Superior temporal gyrus (tissue), 1 donor: ENCODE data around the gene ARRDC2.
A peak's percentile ranks its signal among the peaks of the same experiment; 100 is the strongest.
"Not testable (repeated sequence)": the region's sequence is repeated elsewhere in the genome, so short reads cannot be mapped to it uniquely, and the experiment has no call there.

Experiments used
- DNase-seq: peaks from one replicate; pipeline ENCODE4 v3.0.0-alpha.2; 2016; ENCODE audit errors: extremely low spot score

ARRDC2 gene

DNA sequence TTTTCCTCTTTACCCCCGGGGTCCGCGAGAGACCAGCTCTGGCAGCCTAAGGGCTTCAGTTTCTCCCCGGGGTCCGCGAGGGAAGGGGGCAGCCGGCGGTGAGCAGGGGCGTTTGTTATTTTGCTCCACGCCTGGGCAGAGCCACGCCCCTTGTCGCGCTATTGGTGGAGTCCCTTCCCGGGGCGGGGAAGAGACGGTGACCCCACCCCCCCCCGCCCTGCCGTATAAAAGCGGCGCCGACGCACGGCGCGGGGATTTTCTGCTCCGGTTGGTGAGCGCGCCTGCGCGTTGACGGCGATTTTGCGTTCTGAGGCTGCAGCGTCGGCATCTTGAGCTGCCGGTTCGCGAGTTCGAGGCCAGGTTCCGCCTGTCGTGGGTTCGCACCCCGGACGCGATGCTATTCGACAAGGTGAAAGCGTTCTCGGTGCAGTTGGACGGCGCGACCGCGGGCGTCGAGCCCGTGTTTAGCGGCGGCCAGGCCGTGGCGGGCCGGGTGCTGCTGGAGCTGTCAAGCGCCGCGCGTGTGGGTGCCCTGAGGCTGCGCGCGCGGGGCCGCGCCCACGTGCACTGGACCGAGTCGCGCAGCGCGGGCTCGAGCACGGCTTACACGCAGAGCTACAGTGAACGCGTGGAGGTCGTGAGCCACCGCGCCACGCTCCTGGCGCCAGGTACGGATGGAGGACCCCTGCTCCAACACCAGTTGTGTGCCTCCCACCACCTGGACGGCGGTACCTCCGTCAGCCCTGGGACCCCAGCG, at the start of gene ARRDC2:
ARRDC2 (plus strand) TSS at position 254 of the 757 bp plus-strand sequence; CDS start at position 395, 141 bp downstream.
- DNase-seq, result peak; percentile 94

DNA sequence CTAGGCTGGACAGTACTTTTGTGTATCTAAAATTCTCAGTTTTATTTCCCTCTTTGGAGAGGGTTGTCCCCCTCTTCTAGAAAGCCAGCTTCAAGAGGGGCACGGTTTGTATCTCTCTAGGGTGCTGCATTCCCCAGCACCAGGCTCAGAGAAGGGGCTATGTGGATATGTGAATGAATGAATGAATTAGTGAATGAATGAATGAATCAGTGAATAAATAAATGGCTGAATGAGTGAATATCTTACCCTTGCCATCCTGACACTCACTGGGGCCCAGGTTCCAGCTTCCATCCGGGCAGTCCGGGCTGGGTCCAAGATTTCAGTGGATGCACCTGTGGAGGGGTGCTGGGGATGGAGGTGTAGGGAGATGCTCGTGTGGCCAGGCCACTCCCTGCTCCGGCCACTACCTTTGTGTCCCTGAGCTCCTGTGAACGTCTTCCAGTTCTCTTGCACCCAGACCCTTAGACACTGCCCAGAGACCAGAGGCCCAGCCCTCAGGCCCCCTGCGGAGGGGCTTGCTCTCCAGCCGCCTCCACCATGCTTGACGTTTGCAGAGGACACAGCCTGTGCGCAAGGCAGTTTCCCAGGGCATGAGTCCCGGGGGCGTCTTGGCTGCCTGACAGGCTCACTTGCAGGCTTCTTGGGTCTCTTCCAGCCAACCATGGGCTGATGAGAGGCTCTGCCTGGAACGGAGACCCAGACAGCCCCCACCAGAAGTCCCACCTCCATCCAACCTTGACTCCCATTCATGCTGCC, 43.9 kb upstream of the ARRDC2 start:
- no peak for DNase-seq

DNA sequence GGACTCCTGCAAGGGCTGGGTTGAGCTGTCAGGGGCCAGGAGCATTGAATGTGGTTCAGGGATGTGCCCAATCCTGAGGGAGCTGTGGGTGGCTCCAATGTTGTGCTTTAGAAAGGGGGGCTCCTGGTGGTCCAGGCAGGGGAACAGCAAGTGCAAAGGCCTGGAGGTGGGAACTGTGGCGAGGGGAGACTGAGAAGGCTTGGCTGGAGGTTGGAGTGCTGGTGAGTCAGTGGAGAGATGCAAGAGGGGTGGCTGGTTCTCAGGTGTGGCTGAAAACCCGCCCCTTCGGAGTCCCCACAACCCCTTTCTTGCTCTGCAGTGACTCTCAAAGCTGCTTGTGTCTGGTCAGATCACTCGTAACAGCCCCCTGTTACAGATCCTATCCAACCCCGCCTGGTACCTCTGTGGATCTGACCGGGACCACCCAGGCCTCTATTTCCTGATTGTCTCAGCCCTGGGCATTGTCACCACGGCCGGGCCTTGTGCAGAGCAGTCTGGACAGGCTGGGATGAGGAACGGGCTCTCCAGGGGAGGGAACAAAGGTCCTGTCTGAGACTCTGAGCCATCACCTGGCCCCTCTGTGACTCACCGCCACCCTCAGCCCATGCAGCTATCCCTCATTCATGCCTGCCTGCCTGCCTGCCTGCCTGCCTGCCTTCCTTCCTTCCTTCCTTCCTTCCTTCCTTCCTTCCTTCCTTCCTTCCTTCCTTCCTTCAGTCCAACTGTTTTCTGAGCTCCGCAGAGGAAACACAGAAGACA, 42.4 kb upstream of the ARRDC2 start:
- DNase-seq, result no peak

DNA sequence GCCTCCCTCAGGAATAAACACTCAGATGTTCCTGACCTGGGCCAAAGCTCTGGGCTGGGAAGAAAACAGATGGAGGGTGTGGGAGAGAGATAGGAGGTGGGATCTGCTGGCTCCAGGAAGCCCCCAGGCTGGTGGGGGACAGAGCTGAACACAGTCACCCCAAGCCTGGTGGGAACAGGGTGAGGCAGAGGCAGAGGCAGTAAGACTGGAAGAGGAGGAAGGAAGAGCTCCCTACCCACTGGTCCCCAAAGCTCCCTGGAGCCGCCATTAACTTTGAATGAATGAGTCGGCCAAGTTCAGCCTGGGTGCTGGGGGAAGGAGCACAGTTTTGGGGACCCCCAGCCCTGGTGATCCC, 41.9 kb upstream of the ARRDC2 start:
- DNase-seq, result no peak

DNA sequence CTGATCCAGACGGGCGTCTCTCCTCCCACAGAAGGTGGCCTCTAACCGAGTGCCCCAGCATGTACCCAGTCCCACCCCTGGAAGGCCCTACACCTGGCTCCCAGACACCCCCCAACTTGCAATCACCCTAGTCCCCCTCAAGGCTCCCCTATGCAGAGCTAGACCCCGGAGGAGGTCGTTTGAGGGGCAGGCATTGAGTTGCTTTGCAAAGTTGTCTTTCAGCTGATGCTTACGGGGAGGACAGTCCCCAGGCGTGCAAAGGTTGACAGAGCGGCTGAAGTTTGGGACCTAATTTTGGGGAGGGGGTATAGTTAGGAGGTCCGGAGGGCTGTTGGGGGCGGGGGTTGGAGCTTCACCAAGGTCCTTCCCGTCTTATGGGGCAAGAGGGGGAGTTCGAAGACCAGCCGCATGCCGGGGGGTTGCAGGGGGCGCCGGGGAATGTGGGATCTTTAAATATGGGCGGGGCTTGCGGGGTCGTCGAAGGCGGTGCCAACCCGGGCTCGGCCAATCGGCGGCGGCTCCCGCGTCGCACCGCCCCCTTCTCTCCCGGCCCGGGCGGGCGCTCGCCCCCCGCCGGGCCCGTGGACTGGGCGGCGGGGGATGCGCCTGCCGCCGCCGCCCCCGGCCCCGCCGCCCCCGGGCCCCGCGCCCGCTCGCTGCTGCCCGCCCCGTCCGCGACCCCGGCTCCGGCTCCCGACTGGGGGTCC, 41.3 kb upstream of the ARRDC2 start, which contains the start of gene KCNN1:
KCNN1 (plus strand) TSS at position 558 of the 707 bp plus-strand sequence. CDS start 6,782 bp downstream, outside the sequence.
- no peak for DNase-seq

DNA sequence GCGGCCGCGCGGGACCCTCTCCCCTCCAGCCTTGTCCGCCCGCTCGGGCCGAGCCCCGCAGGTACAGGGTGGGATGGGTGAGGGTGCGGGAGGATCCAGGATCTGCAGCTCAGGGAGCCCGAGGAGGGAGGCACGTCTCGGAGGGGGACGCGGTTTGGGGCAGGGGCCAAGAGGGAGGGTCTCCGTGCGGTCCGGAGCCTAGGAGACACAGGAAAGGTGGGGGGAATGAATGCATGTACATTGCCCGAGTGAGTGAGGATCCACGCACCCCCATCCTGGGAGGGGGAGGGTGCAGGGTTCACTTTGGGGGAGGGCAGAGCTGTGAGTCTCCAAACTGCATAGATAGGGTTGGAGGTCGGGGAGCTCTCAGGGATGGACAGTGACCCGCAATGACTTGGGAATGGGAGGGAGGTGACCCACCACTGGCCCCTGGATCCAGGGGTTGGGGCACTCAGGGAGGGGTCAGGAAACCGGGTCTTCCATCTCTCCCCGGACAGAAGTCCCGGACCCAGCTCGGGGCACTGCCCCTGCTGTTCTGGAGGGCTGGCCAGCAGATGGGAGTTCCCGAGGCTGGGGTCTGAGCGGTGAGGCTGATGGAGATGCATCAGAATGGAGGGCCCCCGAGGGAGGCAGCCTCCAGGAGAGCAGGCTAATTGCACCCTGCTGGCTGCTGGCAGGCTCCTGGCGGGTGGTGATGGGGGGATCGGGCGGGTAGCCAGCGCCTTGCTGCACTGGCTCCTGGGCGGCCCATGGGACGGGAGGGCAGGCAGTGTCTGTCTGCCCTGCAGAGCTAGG, 40.5 kb upstream of the ARRDC2 start:
- no peak for DNase-seq

DNA sequence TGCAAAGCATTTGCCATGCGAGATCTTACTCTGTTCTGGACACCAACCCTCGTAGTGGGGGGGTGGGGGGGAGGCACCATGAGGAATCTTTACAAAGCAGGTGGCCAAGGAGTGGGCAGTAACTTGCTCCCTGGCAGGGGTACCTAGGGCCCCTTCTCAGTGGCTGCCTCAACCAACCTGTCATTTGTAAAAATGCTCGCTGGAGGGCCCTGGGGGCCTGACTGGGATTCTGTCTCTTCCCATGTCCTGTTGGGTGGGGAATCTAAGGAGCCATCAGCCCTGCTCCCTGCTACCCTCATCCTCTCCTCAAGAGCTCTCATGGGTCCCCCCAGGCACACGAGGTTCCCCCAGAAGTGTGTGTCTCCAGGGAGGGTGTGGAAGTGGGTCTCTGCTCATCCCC, 39.6 kb upstream of the ARRDC2 start:
- no peak for DNase-seq

DNA sequence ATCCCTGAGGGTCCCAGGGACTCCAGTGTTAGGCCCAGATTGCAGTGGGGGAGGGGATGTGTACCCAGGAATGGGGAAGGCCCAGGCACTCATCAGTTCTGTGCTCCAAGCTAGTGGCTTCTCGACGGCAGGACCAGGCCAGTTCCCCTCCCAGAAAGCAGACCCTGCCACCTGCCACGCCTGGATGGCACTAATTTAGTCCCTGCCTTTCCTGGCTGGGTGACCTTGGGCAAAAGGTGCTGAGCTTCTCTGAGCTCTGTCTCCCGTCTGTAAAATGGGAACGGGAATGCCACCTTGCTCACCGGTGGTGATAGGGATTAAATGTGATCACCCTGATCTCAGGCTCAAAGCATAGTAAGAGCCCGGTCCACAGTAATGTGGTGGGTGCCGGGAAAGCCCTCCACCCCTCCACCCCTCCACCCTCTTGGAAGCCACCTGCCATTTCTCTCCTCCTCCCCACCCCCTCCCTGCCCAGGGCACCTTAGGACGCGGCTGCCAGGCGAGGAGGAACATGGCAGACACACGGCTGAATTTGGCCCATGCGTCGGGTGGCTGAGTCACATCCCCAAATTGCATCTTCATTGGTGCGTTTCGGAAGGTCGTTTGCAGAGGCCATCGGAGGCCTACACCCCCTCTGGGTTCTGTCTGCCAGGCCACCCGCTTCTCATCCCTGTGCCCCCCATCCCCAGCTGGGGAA, 38.7 kb upstream of the ARRDC2 start:
- DNase-seq, result no peak

DNA sequence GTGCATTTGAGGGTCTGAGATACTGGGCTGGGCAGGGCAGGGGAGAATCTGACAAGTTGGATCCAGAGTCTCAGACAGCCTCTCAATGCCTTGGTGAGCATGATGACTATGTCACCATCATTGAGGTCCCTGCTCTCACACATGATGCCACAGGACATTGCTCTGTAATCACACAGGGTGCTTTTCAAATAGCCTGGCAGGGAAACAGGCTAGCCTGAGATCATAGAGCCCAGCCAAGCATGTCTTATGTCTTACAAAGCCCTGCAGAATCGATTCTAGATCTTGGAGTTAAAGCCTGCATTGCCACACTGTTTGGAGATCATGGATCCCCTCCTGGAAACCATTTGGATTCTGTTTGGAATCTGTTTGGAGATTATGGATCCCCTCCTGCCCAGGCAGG, 35.7 kb upstream of the ARRDC2 start:
- DNase-seq, result no peak

DNA sequence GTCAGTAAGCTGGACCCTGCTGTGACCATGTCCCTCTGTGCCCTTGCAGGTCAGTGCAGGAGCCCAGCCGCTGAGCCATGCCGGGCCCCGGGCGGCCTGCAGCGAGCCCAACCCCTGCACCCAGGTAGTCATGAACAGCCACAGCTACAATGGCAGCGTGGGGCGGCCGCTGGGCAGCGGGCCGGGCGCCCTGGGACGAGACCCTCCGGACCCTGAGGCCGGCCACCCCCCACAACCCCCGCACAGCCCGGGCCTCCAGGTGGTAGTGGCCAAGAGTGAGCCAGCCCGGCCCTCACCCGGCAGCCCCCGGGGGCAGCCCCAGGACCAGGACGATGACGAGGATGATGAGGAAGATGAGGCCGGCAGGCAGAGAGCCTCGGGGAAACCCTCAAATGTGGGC, 34.2 kb upstream of the ARRDC2 start:
- DNase-seq, result no peak

DNA sequence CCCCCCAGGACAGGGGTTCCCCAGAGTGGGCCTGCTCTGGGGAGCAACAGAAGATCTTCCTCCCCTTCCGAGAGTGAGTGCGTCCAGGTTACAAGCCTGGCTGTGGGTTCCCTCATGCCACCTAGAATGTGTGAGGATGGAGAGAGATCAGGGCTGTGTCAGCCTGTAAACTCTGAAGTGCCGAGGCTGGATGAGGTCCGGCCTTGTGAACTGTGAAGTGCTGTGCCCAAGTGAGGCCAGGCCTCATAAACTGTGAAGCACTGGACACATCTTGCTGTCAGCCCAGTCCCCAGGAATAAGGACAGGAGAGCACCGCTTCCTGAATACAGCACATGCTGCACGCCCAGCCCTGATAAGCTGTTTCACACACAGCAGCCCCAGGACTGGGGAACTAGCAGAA, 33.4 kb upstream of the ARRDC2 start:
- DNase-seq, result no peak

DNA sequence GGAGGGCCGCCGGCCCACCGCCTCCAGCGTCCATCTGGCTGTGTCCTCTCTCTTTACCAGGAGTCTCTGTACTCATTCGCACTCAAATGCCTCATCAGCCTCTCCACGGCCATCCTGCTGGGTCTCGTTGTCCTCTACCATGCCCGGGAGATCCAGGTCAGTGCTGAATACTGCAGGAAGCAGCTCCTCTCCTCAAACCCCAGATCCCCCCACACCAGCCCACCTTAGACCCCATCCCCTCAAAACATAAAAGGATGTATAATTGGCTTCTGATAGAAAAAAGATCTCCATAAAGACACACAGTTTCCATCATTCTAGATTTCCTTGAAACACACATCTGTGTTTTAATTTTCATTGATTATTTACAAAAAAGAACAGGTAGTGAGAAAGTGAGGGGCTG, 32.9 kb upstream of the ARRDC2 start:
- DNase-seq, result no peak

DNA sequence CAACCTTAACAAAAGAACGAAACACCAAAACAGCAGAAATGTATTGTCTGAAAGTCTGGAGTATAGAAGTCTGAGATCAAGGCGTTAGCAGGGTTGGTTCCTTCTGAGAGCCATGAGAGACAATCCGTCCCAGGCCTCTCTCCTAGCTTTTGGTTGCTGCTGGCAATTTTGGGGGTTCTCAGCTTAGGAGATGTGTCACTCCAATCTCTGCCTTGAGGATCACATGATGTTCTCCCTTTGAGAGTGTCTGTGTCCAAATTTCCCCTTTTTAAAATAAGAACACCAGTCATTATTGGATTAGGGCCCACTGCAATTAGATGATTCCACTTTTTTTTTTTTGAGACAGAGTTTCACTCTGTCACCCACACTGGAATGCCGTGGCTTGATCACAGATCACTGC, 30.9 kb upstream of the ARRDC2 start:
- no peak for DNase-seq

DNA sequence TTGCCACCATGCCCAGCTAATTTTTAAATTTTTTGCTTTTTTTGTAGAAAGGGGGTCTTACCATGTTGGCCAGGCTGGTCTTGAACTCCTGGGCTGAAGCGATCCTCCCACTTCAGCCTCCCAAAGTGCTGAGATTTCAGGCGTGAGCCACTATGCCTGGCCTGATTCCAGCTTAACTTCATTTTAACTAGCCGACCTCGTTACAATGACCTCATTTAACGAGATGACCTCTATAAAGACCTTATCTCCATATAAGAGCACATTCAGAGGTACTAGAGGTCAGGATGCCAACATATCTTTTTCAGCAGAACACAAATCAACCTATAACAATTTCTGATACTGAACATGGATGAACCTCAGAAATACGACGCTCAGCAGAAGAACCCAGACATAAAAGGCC, 30.5 kb upstream of the ARRDC2 start:
- no peak for DNase-seq

DNA sequence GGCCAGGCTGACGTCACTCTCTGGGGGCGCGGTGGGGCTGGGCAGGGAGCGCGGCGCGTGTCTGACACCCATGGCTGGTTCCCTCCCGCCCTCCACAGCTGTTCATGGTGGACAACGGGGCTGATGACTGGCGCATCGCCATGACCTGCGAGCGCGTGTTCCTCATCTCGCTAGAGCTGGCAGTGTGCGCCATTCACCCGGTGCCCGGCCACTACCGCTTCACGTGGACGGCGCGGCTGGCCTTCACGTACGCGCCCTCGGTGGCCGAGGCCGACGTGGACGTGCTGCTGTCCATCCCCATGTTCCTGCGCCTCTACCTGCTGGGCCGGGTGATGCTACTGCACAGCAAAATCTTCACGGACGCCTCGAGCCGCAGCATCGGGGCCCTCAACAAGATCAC, 26.4 kb upstream of the ARRDC2 start:
- no peak for DNase-seq

DNA sequence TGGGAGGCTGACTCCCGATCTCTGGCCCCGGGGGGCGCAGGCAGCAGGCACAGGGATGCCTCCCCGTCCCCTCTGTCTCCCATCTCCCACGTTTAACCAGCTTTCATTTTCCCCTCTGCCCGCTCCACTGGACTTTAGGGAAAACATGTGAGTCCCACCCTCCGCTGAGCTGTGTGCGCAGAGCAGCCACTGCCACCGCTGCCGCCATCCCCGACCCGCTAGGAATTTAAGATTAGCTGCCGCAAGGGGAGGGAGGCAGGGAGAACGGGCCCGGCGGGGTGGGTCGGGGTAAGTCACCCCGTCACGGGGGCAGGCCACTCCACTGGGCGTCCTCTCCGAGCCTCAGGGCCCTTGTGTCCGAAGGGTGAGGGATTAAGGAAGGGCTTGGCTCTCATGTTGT, 25.5 kb upstream of the ARRDC2 start:
- DNase-seq, result no peak

DNA sequence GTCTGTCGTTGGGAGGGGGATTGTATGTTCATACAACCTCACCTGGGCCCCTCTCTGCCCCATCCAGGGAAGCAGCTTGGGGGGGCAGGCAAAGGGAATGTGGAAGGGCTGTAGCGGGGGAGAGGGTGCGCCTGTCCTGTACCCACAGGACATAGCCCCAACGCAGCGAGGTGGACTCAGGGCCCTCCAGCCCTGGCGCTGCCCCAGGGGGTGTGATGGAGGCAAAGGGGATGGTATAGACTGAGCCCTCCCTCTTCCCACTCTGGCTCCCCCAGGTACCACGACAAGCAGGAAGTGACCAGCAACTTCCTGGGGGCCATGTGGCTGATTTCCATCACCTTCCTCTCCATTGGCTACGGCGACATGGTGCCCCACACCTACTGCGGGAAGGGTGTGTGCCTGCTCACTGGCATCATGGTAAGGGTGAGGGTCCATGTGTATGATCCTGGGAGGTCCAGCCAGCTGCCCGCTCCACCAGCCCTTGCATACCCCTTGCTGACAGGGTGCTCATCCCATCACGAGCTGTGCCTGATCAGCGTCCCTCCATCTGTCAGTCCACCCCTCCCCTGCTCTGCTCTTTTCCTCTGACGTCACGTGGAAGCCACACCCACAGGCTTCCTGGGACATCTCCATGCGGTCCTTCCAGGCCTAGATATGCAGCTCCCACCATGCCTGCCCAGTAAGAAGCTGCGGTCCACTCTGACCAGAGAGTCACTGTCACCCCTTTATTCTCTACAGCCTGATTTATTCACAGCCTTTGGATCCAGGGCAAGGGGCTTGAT, 22.7 kb upstream of the ARRDC2 start:
- no peak for DNase-seq

DNA sequence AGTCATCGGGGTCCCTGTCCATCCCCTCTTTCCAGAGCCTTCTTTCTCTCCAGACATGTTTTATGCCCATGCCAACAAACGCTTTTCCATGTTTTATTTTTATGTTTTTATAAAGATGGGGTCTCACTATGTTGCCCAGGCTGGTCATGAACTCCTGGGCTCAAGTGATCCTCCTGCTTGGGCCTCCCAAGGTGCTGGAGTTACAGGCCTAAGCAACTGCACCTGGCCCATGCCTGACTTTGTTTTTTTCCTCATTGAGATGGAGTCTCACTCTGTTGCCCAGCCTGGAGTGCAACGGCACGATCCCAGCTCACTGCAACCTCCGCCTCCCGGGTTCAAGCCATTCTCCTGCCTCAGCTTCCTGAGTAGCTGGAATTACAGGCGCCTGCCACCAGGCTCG, 21.4 kb upstream of the ARRDC2 start:
- not testable (repeated sequence) for DNase-seq

DNA sequence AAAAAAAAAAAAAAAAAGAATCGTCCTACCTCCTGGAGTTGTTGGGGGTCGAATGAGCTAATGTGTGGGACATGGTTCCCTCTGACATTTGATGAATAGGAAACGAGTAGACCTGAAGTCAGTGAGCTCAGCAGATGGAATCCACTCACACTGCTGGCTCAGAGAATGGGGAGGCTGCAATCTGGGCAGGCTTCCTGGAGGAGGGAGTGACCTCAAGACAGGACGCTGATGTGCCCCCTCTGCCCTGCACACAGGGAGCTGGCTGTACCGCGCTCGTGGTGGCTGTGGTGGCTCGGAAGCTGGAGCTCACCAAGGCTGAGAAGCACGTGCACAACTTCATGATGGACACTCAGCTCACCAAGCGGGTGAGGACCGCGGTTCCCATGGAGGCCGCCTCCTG, 19.8 kb upstream of the ARRDC2 start:
- DNase-seq, result no peak
